ENCODE measurements around the gene LRRK1. TPM values are rescaled to one million over a fixed set of nuclear protein-coding genes. Genes with fewer than 3 reads are reported as not detected.
A peak's percentile ranks its signal among the peaks of the same experiment; 100 is the strongest.

LRRK1 gene
- total RNA-seq, 1 experiment from 2014 or later: 7.6 TPM

DNA sequence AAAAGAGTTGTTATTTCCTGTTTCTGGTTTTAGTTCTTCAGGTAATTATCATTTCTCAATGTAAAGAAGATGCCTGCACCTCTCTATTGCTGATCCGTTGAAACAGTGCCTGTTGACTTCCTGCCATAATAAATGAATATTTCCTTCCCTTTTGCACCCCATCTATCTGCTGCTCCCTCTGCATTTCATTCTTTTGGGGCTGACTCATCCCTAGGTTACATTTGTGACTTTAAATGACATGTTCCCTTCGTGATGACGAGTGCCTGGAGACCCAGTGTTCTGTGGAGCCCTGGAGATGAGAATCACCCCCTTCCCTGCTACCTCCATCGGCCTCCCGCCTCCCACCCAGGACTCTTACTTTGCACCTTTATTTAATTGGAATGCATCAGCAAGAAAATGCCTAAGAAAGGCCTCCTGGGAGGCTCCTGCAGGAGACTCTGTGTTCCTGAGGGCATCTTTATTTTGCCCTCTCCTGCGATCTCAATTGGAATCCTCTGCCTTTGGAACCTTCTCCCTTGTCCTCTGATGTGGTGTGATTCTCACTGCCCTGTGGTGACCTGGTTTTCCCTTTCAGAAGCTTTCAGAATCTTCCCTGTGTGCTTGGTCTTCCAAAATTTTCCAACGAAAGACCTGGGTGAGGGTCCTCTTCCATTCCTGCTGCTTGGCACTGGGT lies 13.7 kb downstream of the LRRK1 start:
- ATAC-seq (peak; percentile 35), DNase-seq (ENCODE audit: low spot score) (no peak)
- Mint-ChIP-seq H3K27ac (peak overlapping the region; percentile 70), H3K36me3 (no peaks in the 10 kb centered on the region), H3K27me3 (ENCODE audit: low read depth) (no peaks in the 10 kb centered on the region), H3K4me3 (no peak overlapping the region), H3K9me3 (no peaks in the 10 kb centered on the region), H3K4me1 (peaks cover 26% of the 10 kb centered on the region)
- CTCF ChIA-PET: interaction anchor here (0.6 to 0.7 kb wide), 2 partner anchors 75 to 360 kb away, joined by 3 to 4 read pairs; no protein-coding TSS in a partner anchor
- POLR2A ChIA-PET: no interaction called here
- 0 out of 2 replicates have a peak, but pooled peaks have one; percentile 50 for TF ChIP-seq ZNF423 (CRISPR knock-in tag; IDR thresholded peaks at IDR 0.05)
- TF ChIP-seq, protein P1, sequence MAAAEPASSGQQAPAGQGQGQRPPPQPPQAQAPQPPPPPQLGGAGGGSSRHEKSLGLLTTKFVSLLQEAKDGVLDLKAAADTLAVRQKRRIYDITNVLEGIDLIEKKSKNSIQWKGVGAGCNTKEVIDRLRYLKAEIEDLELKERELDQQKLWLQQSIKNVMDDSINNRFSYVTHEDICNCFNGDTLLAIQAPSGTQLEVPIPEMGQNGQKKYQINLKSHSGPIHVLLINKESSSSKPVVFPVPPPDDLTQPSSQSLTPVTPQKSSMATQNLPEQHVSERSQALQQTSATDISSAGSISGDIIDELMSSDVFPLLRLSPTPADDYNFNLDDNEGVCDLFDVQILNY (CRISPR knock-in tag; IDR thresholded peaks at IDR 0.05): no peak

DNA sequence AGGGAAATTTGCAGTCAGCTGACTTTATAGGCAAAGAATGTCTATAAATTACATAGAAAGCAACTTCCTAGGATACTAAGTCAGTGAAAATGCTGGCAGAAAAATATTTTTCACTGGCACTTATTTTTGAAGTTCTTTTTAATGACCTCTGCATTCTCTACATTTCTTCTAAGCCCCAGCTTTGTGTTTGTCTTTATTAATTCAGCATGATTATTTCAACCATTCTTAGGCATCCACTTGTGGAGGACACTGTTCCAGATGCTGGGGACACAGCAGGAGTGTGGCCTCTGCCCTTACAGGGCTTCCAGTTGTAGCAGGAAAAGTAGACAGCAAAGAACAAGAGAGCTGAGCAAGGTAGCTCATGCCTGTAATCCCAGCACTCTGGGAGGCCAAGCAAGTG lies 15.0 kb downstream of the LRRK1 start:
- Mint-ChIP-seq H3K27me3 (ENCODE audit: low read depth) (no peaks in the 10 kb centered on the region), H3K4me3 (no peak overlapping the region), H3K27ac (no peak overlapping the region), H3K36me3 (no peaks in the 10 kb centered on the region), H3K9me3 (no peaks in the 10 kb centered on the region), H3K4me1 (peaks cover 20% of the 10 kb centered on the region)
- ChIA-PET POLR2A (interaction anchor here (0.6 to 0.7 kb wide), 2 partner anchors 73 to 95 kb away, joined by 3 to 5 read pairs; no protein-coding TSS in a partner anchor), CTCF (interaction anchor here (0.7 to 1.0 kb wide), 7 partner anchors 19 to 780 kb away, joined by 3 to 6 read pairs (median 4); no protein-coding TSS in a partner anchor)
- DNase-seq (ENCODE audit: low spot score) (no peak), ATAC-seq (no peak)
- TF ChIP-seq, protein P2, sequence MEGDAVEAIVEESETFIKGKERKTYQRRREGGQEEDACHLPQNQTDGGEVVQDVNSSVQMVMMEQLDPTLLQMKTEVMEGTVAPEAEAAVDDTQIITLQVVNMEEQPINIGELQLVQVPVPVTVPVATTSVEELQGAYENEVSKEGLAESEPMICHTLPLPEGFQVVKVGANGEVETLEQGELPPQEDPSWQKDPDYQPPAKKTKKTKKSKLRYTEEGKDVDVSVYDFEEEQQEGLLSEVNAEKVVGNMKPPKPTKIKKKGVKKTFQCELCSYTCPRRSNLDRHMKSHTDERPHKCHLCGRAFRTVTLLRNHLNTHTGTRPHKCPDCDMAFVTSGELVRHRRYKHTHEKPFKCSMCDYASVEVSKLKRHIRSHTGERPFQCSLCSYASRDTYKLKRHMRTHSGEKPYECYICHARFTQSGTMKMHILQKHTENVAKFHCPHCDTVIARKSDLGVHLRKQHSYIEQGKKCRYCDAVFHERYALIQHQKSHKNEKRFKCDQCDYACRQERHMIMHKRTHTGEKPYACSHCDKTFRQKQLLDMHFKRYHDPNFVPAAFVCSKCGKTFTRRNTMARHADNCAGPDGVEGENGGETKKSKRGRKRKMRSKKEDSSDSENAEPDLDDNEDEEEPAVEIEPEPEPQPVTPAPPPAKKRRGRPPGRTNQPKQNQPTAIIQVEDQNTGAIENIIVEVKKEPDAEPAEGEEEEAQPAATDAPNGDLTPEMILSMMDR (IDR thresholded peaks at IDR 0.05): no peak
- TF ChIP-seq ZNF416 (CRISPR knock-in tag; IDR thresholded peaks at IDR 0.05) (no peak), NR2C2 (CRISPR knock-in tag; IDR thresholded peaks at IDR 0.05) (no peak), ATF1 (CRISPR knock-in tag; IDR thresholded peaks at IDR 0.05) (no peak), RORB (CRISPR knock-in tag; IDR thresholded peaks at IDR 0.05) (no peak), ETV6 (CRISPR knock-in tag; IDR thresholded peaks at IDR 0.05) (no peak)
- TF ChIP-seq, protein P3, sequence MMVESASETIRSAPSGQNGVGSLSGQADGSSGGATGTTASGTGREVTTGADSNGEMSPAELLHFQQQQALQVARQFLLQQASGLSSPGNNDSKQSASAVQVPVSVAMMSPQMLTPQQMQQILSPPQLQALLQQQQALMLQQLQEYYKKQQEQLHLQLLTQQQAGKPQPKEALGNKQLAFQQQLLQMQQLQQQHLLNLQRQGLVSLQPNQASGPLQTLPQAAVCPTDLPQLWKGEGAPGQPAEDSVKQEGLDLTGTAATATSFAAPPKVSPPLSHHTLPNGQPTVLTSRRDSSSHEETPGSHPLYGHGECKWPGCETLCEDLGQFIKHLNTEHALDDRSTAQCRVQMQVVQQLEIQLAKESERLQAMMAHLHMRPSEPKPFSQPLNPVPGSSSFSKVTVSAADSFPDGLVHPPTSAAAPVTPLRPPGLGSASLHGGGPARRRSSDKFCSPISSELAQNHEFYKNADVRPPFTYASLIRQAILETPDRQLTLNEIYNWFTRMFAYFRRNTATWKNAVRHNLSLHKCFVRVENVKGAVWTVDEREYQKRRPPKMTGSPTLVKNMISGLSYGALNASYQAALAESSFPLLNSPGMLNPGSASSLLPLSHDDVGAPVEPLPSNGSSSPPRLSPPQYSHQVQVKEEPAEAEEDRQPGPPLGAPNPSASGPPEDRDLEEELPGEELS (CRISPR knock-in tag; IDR thresholded peaks at IDR 0.05): no peak
- TF ChIP-seq, protein P4, sequence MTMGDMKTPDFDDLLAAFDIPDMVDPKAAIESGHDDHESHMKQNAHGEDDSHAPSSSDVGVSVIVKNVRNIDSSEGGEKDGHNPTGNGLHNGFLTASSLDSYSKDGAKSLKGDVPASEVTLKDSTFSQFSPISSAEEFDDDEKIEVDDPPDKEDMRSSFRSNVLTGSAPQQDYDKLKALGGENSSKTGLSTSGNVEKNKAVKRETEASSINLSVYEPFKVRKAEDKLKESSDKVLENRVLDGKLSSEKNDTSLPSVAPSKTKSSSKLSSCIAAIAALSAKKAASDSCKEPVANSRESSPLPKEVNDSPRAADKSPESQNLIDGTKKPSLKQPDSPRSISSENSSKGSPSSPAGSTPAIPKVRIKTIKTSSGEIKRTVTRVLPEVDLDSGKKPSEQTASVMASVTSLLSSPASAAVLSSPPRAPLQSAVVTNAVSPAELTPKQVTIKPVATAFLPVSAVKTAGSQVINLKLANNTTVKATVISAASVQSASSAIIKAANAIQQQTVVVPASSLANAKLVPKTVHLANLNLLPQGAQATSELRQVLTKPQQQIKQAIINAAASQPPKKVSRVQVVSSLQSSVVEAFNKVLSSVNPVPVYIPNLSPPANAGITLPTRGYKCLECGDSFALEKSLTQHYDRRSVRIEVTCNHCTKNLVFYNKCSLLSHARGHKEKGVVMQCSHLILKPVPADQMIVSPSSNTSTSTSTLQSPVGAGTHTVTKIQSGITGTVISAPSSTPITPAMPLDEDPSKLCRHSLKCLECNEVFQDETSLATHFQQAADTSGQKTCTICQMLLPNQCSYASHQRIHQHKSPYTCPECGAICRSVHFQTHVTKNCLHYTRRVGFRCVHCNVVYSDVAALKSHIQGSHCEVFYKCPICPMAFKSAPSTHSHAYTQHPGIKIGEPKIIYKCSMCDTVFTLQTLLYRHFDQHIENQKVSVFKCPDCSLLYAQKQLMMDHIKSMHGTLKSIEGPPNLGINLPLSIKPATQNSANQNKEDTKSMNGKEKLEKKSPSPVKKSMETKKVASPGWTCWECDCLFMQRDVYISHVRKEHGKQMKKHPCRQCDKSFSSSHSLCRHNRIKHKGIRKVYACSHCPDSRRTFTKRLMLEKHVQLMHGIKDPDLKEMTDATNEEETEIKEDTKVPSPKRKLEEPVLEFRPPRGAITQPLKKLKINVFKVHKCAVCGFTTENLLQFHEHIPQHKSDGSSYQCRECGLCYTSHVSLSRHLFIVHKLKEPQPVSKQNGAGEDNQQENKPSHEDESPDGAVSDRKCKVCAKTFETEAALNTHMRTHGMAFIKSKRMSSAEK (CRISPR knock-in tag; IDR thresholded peaks at IDR 0.05; ENCODE audit: borderline replicate concordance): no peak
- TF ChIP-seq, protein P5, sequence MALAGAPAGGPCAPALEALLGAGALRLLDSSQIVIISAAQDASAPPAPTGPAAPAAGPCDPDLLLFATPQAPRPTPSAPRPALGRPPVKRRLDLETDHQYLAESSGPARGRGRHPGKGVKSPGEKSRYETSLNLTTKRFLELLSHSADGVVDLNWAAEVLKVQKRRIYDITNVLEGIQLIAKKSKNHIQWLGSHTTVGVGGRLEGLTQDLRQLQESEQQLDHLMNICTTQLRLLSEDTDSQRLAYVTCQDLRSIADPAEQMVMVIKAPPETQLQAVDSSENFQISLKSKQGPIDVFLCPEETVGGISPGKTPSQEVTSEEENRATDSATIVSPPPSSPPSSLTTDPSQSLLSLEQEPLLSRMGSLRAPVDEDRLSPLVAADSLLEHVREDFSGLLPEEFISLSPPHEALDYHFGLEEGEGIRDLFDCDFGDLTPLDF (CRISPR knock-in tag; IDR thresholded peaks at IDR 0.05): no peak
- TF ChIP-seq, protein P6, sequence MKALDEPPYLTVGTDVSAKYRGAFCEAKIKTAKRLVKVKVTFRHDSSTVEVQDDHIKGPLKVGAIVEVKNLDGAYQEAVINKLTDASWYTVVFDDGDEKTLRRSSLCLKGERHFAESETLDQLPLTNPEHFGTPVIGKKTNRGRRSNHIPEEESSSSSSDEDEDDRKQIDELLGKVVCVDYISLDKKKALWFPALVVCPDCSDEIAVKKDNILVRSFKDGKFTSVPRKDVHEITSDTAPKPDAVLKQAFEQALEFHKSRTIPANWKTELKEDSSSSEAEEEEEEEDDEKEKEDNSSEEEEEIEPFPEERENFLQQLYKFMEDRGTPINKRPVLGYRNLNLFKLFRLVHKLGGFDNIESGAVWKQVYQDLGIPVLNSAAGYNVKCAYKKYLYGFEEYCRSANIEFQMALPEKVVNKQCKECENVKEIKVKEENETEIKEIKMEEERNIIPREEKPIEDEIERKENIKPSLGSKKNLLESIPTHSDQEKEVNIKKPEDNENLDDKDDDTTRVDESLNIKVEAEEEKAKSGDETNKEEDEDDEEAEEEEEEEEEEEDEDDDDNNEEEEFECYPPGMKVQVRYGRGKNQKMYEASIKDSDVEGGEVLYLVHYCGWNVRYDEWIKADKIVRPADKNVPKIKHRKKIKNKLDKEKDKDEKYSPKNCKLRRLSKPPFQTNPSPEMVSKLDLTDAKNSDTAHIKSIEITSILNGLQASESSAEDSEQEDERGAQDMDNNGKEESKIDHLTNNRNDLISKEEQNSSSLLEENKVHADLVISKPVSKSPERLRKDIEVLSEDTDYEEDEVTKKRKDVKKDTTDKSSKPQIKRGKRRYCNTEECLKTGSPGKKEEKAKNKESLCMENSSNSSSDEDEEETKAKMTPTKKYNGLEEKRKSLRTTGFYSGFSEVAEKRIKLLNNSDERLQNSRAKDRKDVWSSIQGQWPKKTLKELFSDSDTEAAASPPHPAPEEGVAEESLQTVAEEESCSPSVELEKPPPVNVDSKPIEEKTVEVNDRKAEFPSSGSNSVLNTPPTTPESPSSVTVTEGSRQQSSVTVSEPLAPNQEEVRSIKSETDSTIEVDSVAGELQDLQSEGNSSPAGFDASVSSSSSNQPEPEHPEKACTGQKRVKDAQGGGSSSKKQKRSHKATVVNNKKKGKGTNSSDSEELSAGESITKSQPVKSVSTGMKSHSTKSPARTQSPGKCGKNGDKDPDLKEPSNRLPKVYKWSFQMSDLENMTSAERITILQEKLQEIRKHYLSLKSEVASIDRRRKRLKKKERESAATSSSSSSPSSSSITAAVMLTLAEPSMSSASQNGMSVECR (CRISPR knock-in tag; IDR thresholded peaks at IDR 0.05; ENCODE audit: borderline replicate concordance): no peak
- TF ChIP-seq, protein P7, sequence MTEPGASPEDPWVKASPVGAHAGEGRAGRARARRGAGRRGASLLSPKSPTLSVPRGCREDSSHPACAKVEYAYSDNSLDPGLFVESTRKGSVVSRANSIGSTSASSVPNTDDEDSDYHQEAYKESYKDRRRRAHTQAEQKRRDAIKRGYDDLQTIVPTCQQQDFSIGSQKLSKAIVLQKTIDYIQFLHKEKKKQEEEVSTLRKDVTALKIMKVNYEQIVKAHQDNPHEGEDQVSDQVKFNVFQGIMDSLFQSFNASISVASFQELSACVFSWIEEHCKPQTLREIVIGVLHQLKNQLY (CRISPR knock-in tag; IDR thresholded peaks at IDR 0.05): no peak
- TF ChIP-seq, protein P8, sequence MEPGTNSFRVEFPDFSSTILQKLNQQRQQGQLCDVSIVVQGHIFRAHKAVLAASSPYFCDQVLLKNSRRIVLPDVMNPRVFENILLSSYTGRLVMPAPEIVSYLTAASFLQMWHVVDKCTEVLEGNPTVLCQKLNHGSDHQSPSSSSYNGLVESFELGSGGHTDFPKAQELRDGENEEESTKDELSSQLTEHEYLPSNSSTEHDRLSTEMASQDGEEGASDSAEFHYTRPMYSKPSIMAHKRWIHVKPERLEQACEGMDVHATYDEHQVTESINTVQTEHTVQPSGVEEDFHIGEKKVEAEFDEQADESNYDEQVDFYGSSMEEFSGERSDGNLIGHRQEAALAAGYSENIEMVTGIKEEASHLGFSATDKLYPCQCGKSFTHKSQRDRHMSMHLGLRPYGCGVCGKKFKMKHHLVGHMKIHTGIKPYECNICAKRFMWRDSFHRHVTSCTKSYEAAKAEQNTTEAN (CRISPR knock-in tag; IDR thresholded peaks at IDR 0.05): no peak
- TF ChIP-seq, protein P9, sequence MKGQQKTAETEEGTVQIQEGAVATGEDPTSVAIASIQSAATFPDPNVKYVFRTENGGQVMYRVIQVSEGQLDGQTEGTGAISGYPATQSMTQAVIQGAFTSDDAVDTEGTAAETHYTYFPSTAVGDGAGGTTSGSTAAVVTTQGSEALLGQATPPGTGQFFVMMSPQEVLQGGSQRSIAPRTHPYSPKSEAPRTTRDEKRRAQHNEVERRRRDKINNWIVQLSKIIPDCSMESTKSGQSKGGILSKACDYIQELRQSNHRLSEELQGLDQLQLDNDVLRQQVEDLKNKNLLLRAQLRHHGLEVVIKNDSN (CRISPR knock-in tag; IDR thresholded peaks at IDR 0.05): no peak

Measured in WTC11 (cell line).